OCI-LY7 (cell line): ENCODE data around the gene TTC16. TPM values are rescaled to one million over a fixed set of nuclear protein-coding genes. Genes with fewer than 3 reads are reported as not detected.

ENCODE experiments used
- BruUV-seq: library from RNA; stranded (reverse); fragments of 400-500 nt; replicated peaks from 2 replicates; lab custom pipeline; 2021; lab: Mats Ljungman, UMichigan
- CTCF ChIA-PET: fragments of 300-600 bp; sonication (Branson Sonifier 250); formaldehyde crosslinking; loops from one replicate; lab custom pipeline; 2022; ENCODE audit warnings: antibody characterized with exemption; ENCODE audit not compliant: unreplicated experiment; lab: Charles Lee
- POLR2A ChIA-PET: fragments of 300-600 bp; sonication (Branson Sonifier 250); formaldehyde crosslinking; loops from one replicate; lab custom pipeline; 2022; ENCODE audit warnings: antibody characterized with exemption; lab: Charles Lee
- DNase-seq: peaks from one replicate; pipeline ENCODE4 v3.0.0-alpha.2; 2015; ENCODE audit warnings: low spot score
- H2AFZ ChIP-seq: fragments of 200-600 bp; sonication (generic), shearing (Covaris generic); 2 replicates; pipeline ENCODE4 v1.6.1; 2014; ENCODE audit warnings: mild to moderate bottlenecking, antibody characterized with exemption, low read length, moderate library complexity
- H3K27ac ChIP-seq: fragments of 200-600 bp; sonication (generic); 2 replicates; pipeline ENCODE4 v1.5.1; 2014; ENCODE audit warnings: mixed run types, low read depth, mild to moderate bottlenecking, moderate library complexity, low read length, inconsistent platforms; ENCODE audit not compliant: poor library complexity, severe bottlenecking
- H3K36me3 ChIP-seq: fragments of 200-600 bp; sonication (generic); 2 replicates; pipeline ENCODE4 v1.6.1; 2014; ENCODE audit warnings: mild to moderate bottlenecking, antibody characterized with exemption, low read length, moderate library complexity, mixed read lengths; ENCODE audit not compliant: insufficient read depth
- H3K4me1 ChIP-seq: fragments of 200-600 bp; sonication (generic); 2 replicates; pipeline ENCODE4 v1.5.1; 2014; ENCODE audit warnings: mild to moderate bottlenecking, low read length; ENCODE audit not compliant: insufficient read depth, poor library complexity, severe bottlenecking
- H3K4me2 ChIP-seq: fragments of 200-600 bp; sonication (generic); 2 replicates; pipeline ENCODE4 v1.6.1; 2014; ENCODE audit warnings: mild to moderate bottlenecking, low read length
- H3K4me3 ChIP-seq: fragments of 200-600 bp; sonication (generic); 2 replicates; pipeline ENCODE4 v1.5.1; 2014; ENCODE audit warnings: mild to moderate bottlenecking, low read depth, low read length; ENCODE audit not compliant: poor library complexity, severe bottlenecking
- H3K79me2 ChIP-seq: fragments of 200-600 bp; sonication (generic); 2 replicates; pipeline ENCODE4 v1.6.1; 2016; ENCODE audit warnings: low read depth, mild to moderate bottlenecking, low read length, moderate library complexity, mixed read lengths; ENCODE audit not compliant: insufficient read depth
- H3K9me2 ChIP-seq: fragments of 200-600 bp; sonication (generic); 2 replicates; pipeline ENCODE4 v1.6.1; 2016; ENCODE audit warnings: mild to moderate bottlenecking, low read length, mixed read lengths; ENCODE audit not compliant: insufficient read depth
- H3K9me3 ChIP-seq: fragments of 200-600 bp; sonication (generic); 2 replicates; pipeline ENCODE4 v1.6.1; 2014; ENCODE audit warnings: mild to moderate bottlenecking, mixed run types, low read length, mixed read lengths
- H4K20me1 ChIP-seq: fragments of 200-600 bp; sonication (generic); 2 replicates; pipeline ENCODE4 v1.6.1; 2014; ENCODE audit warnings: mild to moderate bottlenecking, antibody characterized with exemption, low read length, moderate library complexity, mixed read lengths; ENCODE audit not compliant: insufficient read depth
- EZH2phosphoT487 ChIP-seq: fragments of 200-600 bp; sonication (generic); IDR thresholded peaks from 2 replicates; pipeline ENCODE4 v1.6.1; 2018; ENCODE audit warnings: low read depth, borderline replicate concordance, mild to moderate bottlenecking, mixed run types, antibody characterized with exemption, low read length, moderate library complexity, mixed read lengths
- intact Hi-C: fragments of 100-400 bp; cut with micrococcal nuclease; formaldehyde crosslinking; loops from one replicate; pipeline ENCODE4 v1.10.0; 2022; ENCODE audit not compliant: unreplicated experiment
- total RNA-seq, 2 experiments: library from RNA; depleted of rRNA in 1 of 2; stranded (reverse); fragments of >200 nt in 1 of 2; shearing (Covaris generic) in 1 of 2; gene quantifications; 2 replicates each; pipeline ENCODE4 v1.2.3, GENCODE V29; 2014 to 2022
- TF ChIP-seq, protein P1 (sequence below): fragments of 200-600 bp; sonication (generic); conservative IDR thresholded peaks from 2 replicates; pipeline ENCODE4 v1.5.1; 2014; ENCODE audit warnings: mild to moderate bottlenecking, antibody characterized with exemption, low read length, moderate library complexity, mixed read lengths

Gene TTC16
- total RNA-seq, 2 experiments from 2014 or later: not detected

DNA sequence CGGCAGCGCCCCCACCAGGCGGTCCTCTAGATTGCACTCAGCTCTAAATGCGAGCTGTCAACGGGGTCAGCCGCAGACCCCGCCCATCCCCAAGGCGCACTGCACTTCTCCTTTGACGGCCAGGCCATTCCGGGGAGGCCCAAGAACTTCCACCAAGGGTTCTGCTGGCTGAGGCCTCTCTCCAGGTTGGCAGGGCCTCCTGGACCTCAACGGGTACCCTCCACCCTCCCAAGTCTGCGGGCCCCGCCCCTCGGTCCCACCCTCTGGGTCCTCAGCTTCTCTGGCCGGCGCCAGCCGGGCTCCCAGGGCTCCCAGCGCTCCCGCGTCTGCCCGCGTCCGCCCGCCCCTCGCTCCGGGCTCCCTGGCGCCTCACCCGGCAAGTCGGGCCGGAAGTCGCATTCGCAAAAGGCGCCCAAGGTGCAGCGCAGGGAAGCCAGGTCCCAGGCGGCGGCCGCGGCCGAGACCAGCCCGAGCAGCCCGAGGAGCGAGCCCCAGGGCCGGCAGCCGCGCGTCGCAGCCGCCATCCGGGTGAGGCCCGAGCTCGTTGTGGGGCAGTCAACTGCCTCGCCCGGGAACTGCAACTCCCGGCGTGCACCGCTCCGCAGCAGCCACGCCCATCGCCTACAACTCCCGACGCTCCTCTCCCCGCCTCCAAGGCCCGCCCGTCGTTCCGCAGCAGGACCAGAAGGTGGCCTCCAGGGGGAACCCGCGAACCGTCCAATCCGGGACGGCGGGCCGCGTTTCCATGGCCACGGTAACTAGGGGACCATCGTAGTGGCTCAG, 19.1 kb downstream of the TTC16 start, which contains the start of gene TOR2A:
TSS of gene TOR2A (minus strand) at position 548 of the 783 bp plus-strand sequence. CDS start at position 524, 24 bp downstream.
- Histone ChIP-seq H3K27ac (peak within 1 kb of the TSS; percentile 69), H3K4me2 (peak within 1 kb of the TSS; percentile 84), H3K79me2 (no peaks in the 10 kb centered on the region), H3K9me2 (no peaks in the 10 kb centered on the region), H3K4me1 (peaks cover 19% of the 10 kb centered on the region), H3K4me3 (peak within 1 kb of the TSS; percentile 75), H3K36me3 (peaks cover 20% of the 10 kb centered on the region), H4K20me1 (no peaks in the 10 kb centered on the region), H2AFZ (peak within 1 kb of the TSS; percentile 67), H3K9me3 (no peaks in the 10 kb centered on the region)
- peak; percentile 97 for DNase-seq
- no TSS peak for BruUV-seq
- ChIA-PET POLR2A (interaction anchor here (0.6 to 1.2 kb wide), 8 partner anchors 9 to 877 kb away, joined by 3 to 6 read pairs (median 3); partner anchors contain the start of gene CDK9), CTCF (interaction anchor here (0.6 to 1.6 kb wide), 8 partner anchors 49 to 230 kb away, joined by 3 to 6 read pairs (median 3); no protein-coding TSS in a partner anchor)
- no peak for TF ChIP-seq EZH2phosphoT487
- TF ChIP-seq, protein P1, sequence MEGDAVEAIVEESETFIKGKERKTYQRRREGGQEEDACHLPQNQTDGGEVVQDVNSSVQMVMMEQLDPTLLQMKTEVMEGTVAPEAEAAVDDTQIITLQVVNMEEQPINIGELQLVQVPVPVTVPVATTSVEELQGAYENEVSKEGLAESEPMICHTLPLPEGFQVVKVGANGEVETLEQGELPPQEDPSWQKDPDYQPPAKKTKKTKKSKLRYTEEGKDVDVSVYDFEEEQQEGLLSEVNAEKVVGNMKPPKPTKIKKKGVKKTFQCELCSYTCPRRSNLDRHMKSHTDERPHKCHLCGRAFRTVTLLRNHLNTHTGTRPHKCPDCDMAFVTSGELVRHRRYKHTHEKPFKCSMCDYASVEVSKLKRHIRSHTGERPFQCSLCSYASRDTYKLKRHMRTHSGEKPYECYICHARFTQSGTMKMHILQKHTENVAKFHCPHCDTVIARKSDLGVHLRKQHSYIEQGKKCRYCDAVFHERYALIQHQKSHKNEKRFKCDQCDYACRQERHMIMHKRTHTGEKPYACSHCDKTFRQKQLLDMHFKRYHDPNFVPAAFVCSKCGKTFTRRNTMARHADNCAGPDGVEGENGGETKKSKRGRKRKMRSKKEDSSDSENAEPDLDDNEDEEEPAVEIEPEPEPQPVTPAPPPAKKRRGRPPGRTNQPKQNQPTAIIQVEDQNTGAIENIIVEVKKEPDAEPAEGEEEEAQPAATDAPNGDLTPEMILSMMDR: peak; percentile 93
- intact Hi-C loops: loop anchor here (1.0 to 2.0 kb wide), 5 partner anchors 50 to 231 kb away; no protein-coding TSS in a partner anchor

DNA sequence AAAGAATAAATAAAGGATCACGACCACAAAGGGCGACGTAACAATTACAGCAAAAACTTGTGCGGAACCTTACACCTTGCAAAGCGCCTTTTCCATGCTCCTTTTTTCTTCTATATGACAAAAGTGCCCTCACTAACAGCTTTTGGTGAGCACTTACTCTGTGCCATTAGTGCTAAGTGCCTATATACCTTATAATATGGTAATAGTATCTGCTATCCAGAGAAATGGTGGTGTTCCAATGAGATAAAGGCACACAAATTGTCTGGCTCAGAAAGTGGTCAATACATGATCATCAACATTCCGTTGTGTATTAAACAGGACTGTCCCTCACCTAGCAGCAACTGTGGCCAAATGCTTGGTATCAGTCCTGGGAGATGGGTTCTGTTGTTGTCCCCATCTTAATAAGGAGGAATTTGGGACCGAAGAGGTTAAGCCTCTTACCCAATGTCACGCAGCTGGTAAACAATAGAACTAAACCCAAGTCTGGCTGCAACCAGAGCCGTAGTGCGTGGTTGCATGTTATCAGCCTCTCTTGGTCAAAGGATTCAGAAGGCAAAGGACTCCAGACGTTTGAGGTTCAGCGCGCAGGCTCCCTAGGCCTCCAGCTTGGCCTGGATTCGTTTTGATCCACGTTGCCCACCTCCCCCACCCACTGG, 19.8 kb downstream of the TTC16 start:
- peaks cover 19% of the 10 kb centered on the region for H3K4me1 ChIP-seq
- BruUV-seq: no TSS peak
- CTCF ChIA-PET: interaction anchor here (0.6 to 1.6 kb wide), 4 partner anchors 50 to 228 kb away, joined by 3 to 6 read pairs (median 4); no protein-coding TSS in a partner anchor

More for the DNA sequence above, 19.8 kb downstream of the TTC16 start:
- H3K4me2 ChIP-seq: peak overlapping the region; percentile 51
- H3K27ac ChIP-seq: no peak overlapping the region
- TF ChIP-seq EZH2phosphoT487: no peak
- TF ChIP-seq, protein P1: no peak
- peaks cover 25% of the 10 kb centered on the region for H3K36me3 ChIP-seq
- DNase-seq: no peak
- H4K20me1 ChIP-seq: no peaks in the 10 kb centered on the region
- no peaks in the 10 kb centered on the region for H3K9me2 ChIP-seq
- POLR2A ChIA-PET: interaction anchor here (0.9 to 1.2 kb wide), 3 partner anchors 32 to 126 kb away, joined by 3 to 4 read pairs (median 3); no protein-coding TSS in a partner anchor
- H3K4me3 ChIP-seq: peak overlapping the region; percentile 75
- H3K9me3 ChIP-seq: no peaks in the 10 kb centered on the region
- H3K79me2 ChIP-seq: no peaks in the 10 kb centered on the region
- H2AFZ ChIP-seq: no peak overlapping the region; the same call in 1 of the 2 replicates
- intact Hi-C loops: loop anchor here (1.0 to 2.0 kb wide), 3 partner anchors 50 to 185 kb away; no protein-coding TSS in a partner anchor
